ENCODE measurements around the gene OPCML. TPM values are rescaled to one million over a fixed set of nuclear protein-coding genes. Genes with fewer than 3 reads are reported as not detected.

Gene OPCML
- total and polyA plus RNA-seq, 2 donors (not counting 1 experiment from before 2014, with no cell fraction given): 0.99 to 2.8 TPM

DNA sequence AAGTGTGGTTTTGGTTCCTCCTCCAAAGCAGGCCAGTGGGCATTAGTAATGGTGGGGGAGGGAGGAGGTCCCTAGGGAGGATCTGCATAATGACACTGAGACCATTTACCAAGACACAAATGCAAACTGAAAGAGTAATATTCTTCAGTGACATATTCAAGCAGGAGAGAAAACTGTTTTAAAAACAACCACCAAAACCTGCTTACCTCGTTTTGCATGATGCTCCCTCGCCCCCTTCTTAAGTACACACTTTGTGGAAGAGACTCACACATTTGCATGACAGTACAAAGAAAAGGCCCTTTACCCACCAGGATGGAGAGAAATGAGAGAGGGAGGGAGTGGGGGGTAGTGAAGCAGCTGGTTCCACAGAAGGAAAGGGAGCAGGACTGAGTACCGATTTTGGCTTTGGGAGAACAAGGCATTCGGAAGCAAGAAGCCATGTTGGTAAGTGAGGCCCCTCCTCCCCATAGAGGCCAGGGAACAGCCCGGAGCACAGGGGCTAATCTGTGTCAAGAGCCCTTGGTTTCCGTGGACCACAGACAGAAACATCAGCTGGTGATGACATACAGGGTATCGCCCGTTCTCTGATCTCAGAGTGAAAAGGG lies 13.0 kb upstream of the OPCML start:
- Histone ChIP-seq H4K20me1 (ENCODE audit: control insufficient read depth, extremely low read depth, insufficient read depth, low read length) (no peaks in the 10 kb centered on the region), H2AFZ (ENCODE audit: low read length) (no peak overlapping the region), H3K27ac (ENCODE audit: insufficient read depth, low read length) (no peak overlapping the region), H3K9ac (ENCODE audit: insufficient read depth, low read length) (no peak overlapping the region), H3K79me2 (ENCODE audit: control insufficient read depth, insufficient read depth, low read length) (no peaks in the 10 kb centered on the region), H3K4me3 (replicated peaks in 1 of 4; ENCODE audit: control extremely low read depth in 1 of 4, insufficient read depth in 1 of 4, low read depth in 3 of 4, low read length in 4 of 4) (no peak overlapping the region), H3K4me1 (ENCODE audit: control insufficient read depth, extremely low read depth, insufficient read depth, low read length) (no peaks in the 10 kb centered on the region), H3K9me3 (ENCODE audit: control insufficient read depth, insufficient read depth, low read depth, low read length) (no peaks in the 10 kb centered on the region), H3K36me3 (ENCODE audit: control insufficient read depth, insufficient read depth, low read length) (no peaks in the 10 kb centered on the region), H3K27me3 (ENCODE audit: control insufficient read depth, insufficient read depth, low read length) (no peaks in the 10 kb centered on the region), H3K4me2 (ENCODE audit: extremely low read depth, insufficient read depth, low read length) (no peak overlapping the region)
- no peak for DNase-seq (ENCODE audit: low read depth in 2 of 2)
- no peak for TF ChIP-seq CTCF (conservative IDR thresholded peaks at IDR 0.05 in 1 of 2, IDR thresholded peaks at IDR 0.05 in 1 of 2; ENCODE audit: low read depth in 1 of 2, low read length in 2 of 2)
- TF ChIP-seq EZH2 (IDR thresholded peaks at IDR 0.05; ENCODE audit: low read length, missing control alignments): no peak

DNA sequence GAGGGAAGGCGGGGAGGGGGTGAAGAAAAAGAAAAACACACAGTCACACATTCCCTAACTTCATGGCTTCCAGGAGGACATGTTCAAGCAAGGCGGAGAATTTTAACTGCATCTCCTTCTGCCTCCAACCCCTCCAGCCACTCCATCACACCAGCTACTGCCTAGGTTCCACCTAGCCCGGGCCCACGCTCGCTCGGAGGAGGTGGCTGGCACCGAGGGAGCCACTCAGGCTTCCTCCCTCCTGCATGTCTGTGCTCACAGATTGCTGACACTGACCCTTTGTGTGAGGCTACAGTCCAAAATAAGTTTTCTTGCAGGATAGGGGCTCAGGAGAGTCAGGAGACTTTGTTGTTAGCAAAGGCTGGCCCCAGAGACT lies 9.4 kb upstream of the OPCML start:
- Histone ChIP-seq H3K27me3 (ENCODE audit: control insufficient read depth, insufficient read depth, low read length) (no peaks in the 10 kb centered on the region), H3K9ac (ENCODE audit: insufficient read depth, low read length) (no peak overlapping the region), H3K4me1 (ENCODE audit: control insufficient read depth, extremely low read depth, insufficient read depth, low read length) (no peaks in the 10 kb centered on the region), H3K4me2 (ENCODE audit: extremely low read depth, insufficient read depth, low read length) (no peak overlapping the region), H3K9me3 (ENCODE audit: control insufficient read depth, insufficient read depth, low read depth, low read length) (no peaks in the 10 kb centered on the region), H3K79me2 (ENCODE audit: control insufficient read depth, insufficient read depth, low read length) (no peaks in the 10 kb centered on the region), H2AFZ (ENCODE audit: low read length) (no peak overlapping the region), H3K4me3 (replicated peaks in 1 of 4; ENCODE audit: control extremely low read depth in 1 of 4, insufficient read depth in 1 of 4, low read depth in 3 of 4, low read length in 4 of 4) (no peak overlapping the region), H3K36me3 (ENCODE audit: control insufficient read depth, insufficient read depth, low read length) (no peaks in the 10 kb centered on the region), H3K27ac (ENCODE audit: insufficient read depth, low read length) (no peak overlapping the region), H4K20me1 (ENCODE audit: control insufficient read depth, extremely low read depth, insufficient read depth, low read length) (no peaks in the 10 kb centered on the region)
- no peak for DNase-seq (ENCODE audit: low read depth in 2 of 2)
- TF ChIP-seq EZH2 (IDR thresholded peaks at IDR 0.05; ENCODE audit: low read length, missing control alignments): no peak
- TF ChIP-seq CTCF (conservative IDR thresholded peaks at IDR 0.05 in 1 of 2, IDR thresholded peaks at IDR 0.05 in 1 of 2; ENCODE audit: low read depth in 1 of 2, low read length in 2 of 2): no peak

- Histone ChIP-seq H3K9ac (ENCODE audit: insufficient read depth, low read length) (no peak overlapping the region), H3K9me3 (ENCODE audit: control insufficient read depth, insufficient read depth, low read depth, low read length) (no peaks in the 10 kb centered on the region), H3K27ac (ENCODE audit: insufficient read depth, low read length) (no peak overlapping the region), H3K36me3 (ENCODE audit: control insufficient read depth, insufficient read depth, low read length) (no peaks in the 10 kb centered on the region), H3K4me3 (replicated peaks in 1 of 4; ENCODE audit: control extremely low read depth in 1 of 4, insufficient read depth in 1 of 4, low read depth in 3 of 4, low read length in 4 of 4) (no peak overlapping the region), H2AFZ (ENCODE audit: low read length) (no peak overlapping the region), H3K4me1 (ENCODE audit: control insufficient read depth, extremely low read depth, insufficient read depth, low read length) (no peaks in the 10 kb centered on the region), H3K4me2 (ENCODE audit: extremely low read depth, insufficient read depth, low read length) (no peak overlapping the region), H3K79me2 (ENCODE audit: control insufficient read depth, insufficient read depth, low read length) (no peaks in the 10 kb centered on the region), H3K27me3 (ENCODE audit: control insufficient read depth, insufficient read depth, low read length) (no peaks in the 10 kb centered on the region), H4K20me1 (ENCODE audit: control insufficient read depth, extremely low read depth, insufficient read depth, low read length) (no peaks in the 10 kb centered on the region)
- no peak for DNase-seq (ENCODE audit: low read depth in 2 of 2)
- no peak for TF ChIP-seq CTCF (conservative IDR thresholded peaks at IDR 0.05 in 1 of 2, IDR thresholded peaks at IDR 0.05 in 1 of 2; ENCODE audit: low read depth in 1 of 2, low read length in 2 of 2)
- TF ChIP-seq EZH2 (IDR thresholded peaks at IDR 0.05; ENCODE audit: low read length, missing control alignments): no peak
Observed at GRCh38 chr11:133541021-133541719, 8.9 kb upstream of the OPCML start.
